WTC11 (cell line): ENCODE results near the gene DPP4. TPM values are rescaled to one million over a fixed set of nuclear protein-coding genes. Genes with fewer than 3 reads are reported as not detected.

Source experiments
- ATAC-seq: fragments of 200-7000 bp; cut with Tn5 transposase; 2 replicates; pipeline ENCODE4 v1.10.0; 2021; ENCODE audit warnings: mild to moderate bottlenecking, moderate library complexity
- CTCF ChIA-PET: fragments of 300-600 bp; sonication (Branson Sonifier 250); formaldehyde crosslinking; loops from one replicate; lab custom pipeline; 2021; ENCODE audit warnings: antibody characterized with exemption; lab: Charles Lee
- POLR2A ChIA-PET: fragments of 350-600 bp; sonication (Branson Sonifier 250); formaldehyde crosslinking; loops from one replicate; lab custom pipeline; 2021; ENCODE audit warnings: antibody characterized with exemption; lab: Charles Lee
- DNase-seq: peaks from one replicate; pipeline ENCODE4 v3.0.0; 2021; ENCODE audit warnings: low spot score
- H3K27ac Mint-ChIP-seq: 2 replicates; pipeline ENCODE4 v1.8.0; 2021; ENCODE audit warnings: mixed read lengths
- H3K27me3 Mint-ChIP-seq: 2 replicates; pipeline ENCODE4 v1.8.0; 2021; ENCODE audit warnings: low read depth, mild to moderate bottlenecking, moderate library complexity, mixed read lengths
- H3K36me3 Mint-ChIP-seq: 2 replicates; pipeline ENCODE4 v1.8.0; 2021; ENCODE audit warnings: mixed read lengths
- H3K4me1 Mint-ChIP-seq: 2 replicates; pipeline ENCODE4 v1.8.0; 2022; ENCODE audit warnings: mixed read lengths
- H3K4me3 Mint-ChIP-seq: 2 replicates; pipeline ENCODE4 v1.8.0; 2021; ENCODE audit warnings: mild to moderate bottlenecking, moderate library complexity, mixed read lengths
- H3K9me3 Mint-ChIP-seq: 2 replicates; pipeline ENCODE4 v1.8.0; 2021; ENCODE audit warnings: mixed read lengths
- CBFB ChIP-seq: sonication (generic); formaldehyde crosslinking; IDR thresholded peaks from 2 replicates; pipeline ENCODE4 v1.8.1; 2022; ENCODE audit warnings: mild to moderate bottlenecking, low read depth, missing genetic modification reagents
- KAT7 ChIP-seq: sonication (generic); formaldehyde crosslinking; IDR thresholded peaks from 2 replicates; pipeline ENCODE4 v1.8.1; 2023; ENCODE audit warnings: missing genetic modification reagents, mild to moderate bottlenecking, borderline replicate concordance
- MXD4 ChIP-seq: fragments of 250-450 bp; sonication (Bioruptor Pico); IDR thresholded peaks from 2 replicates; pipeline ENCODE4 v1.8.0; 2021; ENCODE audit warnings: mild to moderate bottlenecking, moderate library complexity, borderline replicate concordance
- NFYB ChIP-seq: sonication (generic); formaldehyde crosslinking; conservative IDR thresholded peaks from 2 replicates; pipeline ENCODE4 v1.8.0; 2022; ENCODE audit warnings: low read depth, missing genetic modification reagents
- NR1H2 ChIP-seq: sonication (generic); formaldehyde crosslinking; IDR thresholded peaks from 2 replicates; pipeline ENCODE4 v1.9.0; 2021; ENCODE audit warnings: mild to moderate bottlenecking, moderate library complexity, missing genetic modification reagents
- RELA ChIP-seq: sonication (generic); formaldehyde crosslinking; IDR thresholded peaks from 2 replicates; pipeline ENCODE4 v1.8.1; 2022; ENCODE audit warnings: missing genetic modification reagents, mild to moderate bottlenecking, borderline replicate concordance
- SMAD4 ChIP-seq: sonication (generic); formaldehyde crosslinking; IDR thresholded peaks from 2 replicates; pipeline ENCODE4 v1.8.0; 2022; ENCODE audit warnings: mild to moderate bottlenecking, missing genetic modification reagents
- SOX15 ChIP-seq: fragments of 250-450 bp; sonication (Bioruptor Pico); IDR thresholded peaks from 2 replicates; pipeline ENCODE4 v1.9.0; 2021; ENCODE audit warnings: mild to moderate bottlenecking
- ZNF219 ChIP-seq: sonication (generic); formaldehyde crosslinking; IDR thresholded peaks from 2 replicates; pipeline ENCODE4 v1.8.0; 2023; ENCODE audit warnings: missing genetic modification reagents, mild to moderate bottlenecking, borderline replicate concordance
- ZNF416 ChIP-seq: fragments of 250-450 bp; sonication (Bioruptor Pico); IDR thresholded peaks from 2 replicates; pipeline ENCODE4 v1.9.0; 2021; ENCODE audit warnings: mild to moderate bottlenecking, inconsistent platforms
- total RNA-seq: library from RNA; stranded (reverse); gene quantifications from 3 replicates; pipeline ENCODE4 v1.2.3, GENCODE V29; 2021
- TF ChIP-seq, protein P1 (sequence below): fragments of 250-450 bp; sonication (Bioruptor Pico); IDR thresholded peaks from 2 replicates; pipeline ENCODE4 v1.9.0; 2021; ENCODE audit warnings: mild to moderate bottlenecking, borderline replicate concordance
- TF ChIP-seq, protein P2 (sequence below): sonication (generic); formaldehyde crosslinking; IDR thresholded peaks from 2 replicates; pipeline ENCODE4 v1.8.0; 2022; ENCODE audit warnings: mild to moderate bottlenecking, missing genetic modification reagents
- TF ChIP-seq, protein P3 (sequence below): fragments of 250-450 bp; sonication (Bioruptor Pico); IDR thresholded peaks from 2 replicates; pipeline ENCODE4 v1.9.0; 2021; ENCODE audit warnings: moderate library complexity, mild to moderate bottlenecking, inconsistent platforms, borderline replicate concordance
- TF ChIP-seq, protein P4 (sequence below): sonication (generic); formaldehyde crosslinking; IDR thresholded peaks from 2 replicates; pipeline ENCODE4 v1.8.1; 2023; ENCODE audit warnings: mild to moderate bottlenecking, moderate library complexity, missing genetic modification reagents
- TF ChIP-seq, protein P5 (sequence below): sonication (generic); formaldehyde crosslinking; IDR thresholded peaks from 2 replicates; pipeline ENCODE4 v1.8.0; 2022; ENCODE audit warnings: missing genetic modification reagents

DPP4 gene
- total RNA-seq, 1 experiment from 2014 or later, result 3.6 TPM

DNA sequence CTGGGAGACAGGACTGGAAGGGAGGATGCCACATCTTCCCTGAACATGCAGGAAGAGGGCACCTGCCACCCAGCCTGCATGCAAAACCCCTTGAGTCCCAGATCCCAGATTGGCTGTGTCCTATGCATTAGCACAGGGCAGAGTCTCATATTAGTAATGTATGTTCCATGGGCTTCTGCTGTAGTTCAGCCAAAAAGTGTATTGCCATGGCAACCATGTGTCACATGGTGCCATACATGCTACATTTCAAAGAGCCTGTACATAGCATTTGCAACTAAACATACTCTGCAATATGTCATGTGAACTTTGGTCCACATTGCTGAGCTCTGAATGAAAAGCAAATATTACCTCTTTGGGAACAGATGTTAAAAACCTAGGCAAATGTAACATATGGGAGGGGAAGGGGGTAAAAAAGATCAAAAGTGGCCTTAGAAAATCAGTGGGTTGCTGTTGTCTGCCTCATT is 78.4 kb downstream of the DPP4 start (continued):
- TF ChIP-seq, protein P1, sequence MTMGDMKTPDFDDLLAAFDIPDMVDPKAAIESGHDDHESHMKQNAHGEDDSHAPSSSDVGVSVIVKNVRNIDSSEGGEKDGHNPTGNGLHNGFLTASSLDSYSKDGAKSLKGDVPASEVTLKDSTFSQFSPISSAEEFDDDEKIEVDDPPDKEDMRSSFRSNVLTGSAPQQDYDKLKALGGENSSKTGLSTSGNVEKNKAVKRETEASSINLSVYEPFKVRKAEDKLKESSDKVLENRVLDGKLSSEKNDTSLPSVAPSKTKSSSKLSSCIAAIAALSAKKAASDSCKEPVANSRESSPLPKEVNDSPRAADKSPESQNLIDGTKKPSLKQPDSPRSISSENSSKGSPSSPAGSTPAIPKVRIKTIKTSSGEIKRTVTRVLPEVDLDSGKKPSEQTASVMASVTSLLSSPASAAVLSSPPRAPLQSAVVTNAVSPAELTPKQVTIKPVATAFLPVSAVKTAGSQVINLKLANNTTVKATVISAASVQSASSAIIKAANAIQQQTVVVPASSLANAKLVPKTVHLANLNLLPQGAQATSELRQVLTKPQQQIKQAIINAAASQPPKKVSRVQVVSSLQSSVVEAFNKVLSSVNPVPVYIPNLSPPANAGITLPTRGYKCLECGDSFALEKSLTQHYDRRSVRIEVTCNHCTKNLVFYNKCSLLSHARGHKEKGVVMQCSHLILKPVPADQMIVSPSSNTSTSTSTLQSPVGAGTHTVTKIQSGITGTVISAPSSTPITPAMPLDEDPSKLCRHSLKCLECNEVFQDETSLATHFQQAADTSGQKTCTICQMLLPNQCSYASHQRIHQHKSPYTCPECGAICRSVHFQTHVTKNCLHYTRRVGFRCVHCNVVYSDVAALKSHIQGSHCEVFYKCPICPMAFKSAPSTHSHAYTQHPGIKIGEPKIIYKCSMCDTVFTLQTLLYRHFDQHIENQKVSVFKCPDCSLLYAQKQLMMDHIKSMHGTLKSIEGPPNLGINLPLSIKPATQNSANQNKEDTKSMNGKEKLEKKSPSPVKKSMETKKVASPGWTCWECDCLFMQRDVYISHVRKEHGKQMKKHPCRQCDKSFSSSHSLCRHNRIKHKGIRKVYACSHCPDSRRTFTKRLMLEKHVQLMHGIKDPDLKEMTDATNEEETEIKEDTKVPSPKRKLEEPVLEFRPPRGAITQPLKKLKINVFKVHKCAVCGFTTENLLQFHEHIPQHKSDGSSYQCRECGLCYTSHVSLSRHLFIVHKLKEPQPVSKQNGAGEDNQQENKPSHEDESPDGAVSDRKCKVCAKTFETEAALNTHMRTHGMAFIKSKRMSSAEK (CRISPR knock-in tag), result no peak

DNA sequence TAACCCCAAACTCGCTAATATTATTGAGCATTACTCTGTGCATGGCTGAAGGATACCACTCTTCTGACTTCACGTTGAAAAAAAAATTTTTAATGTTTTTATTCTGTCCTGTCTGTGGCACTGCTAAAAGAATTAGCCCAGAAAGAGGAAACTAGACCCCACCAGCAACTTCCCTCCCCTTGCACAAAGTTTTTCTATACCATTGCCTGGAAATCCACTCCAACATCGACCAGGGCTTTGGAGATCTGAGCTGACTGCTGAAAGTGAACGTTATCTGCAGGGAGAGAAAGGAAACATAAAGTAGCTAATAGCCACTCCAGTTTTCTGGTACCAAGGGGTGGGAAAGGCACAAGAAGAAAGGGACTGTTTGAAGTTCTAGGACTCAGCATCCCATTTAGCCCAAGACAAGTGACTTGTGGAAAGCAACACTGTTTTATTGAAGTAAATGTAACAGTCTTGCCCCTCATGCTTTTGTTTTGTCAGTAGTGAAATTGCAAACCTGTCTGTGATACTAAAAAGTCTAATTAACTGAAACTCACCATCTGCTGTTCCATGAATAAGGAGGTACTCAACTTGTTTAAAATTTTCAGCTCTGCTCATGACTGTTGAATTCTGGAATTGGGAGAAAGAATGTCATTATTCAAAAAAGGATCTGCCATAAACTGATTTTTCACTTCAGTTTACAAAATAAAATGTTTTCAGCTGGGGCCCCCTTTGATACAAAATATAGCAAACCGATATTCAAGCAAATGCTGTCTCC is 79.1 kb downstream of the DPP4 start:
- no peak overlapping the region for H3K4me3 Mint-ChIP-seq
- H3K27me3 Mint-ChIP-seq, result no peaks in the 10 kb centered on the region
- H3K9me3 Mint-ChIP-seq, result no peaks in the 10 kb centered on the region
- H3K36me3 Mint-ChIP-seq, result no peaks in the 10 kb centered on the region
- CTCF ChIA-PET, result no interaction called here
- TF ChIP-seq SMAD4 (no peak), NFYB (CRISPR knock-in tag) (no peak), RELA (no peak), ZNF416 (no peak), SOX15 (CRISPR knock-in tag) (no peak), NR1H2 (CRISPR knock-in tag) (no peak), MXD4 (no peak), KAT7 (no peak), ZNF219 (CRISPR knock-in tag) (no peak), CBFB (no peak)
- TF ChIP-seq, protein P2, sequence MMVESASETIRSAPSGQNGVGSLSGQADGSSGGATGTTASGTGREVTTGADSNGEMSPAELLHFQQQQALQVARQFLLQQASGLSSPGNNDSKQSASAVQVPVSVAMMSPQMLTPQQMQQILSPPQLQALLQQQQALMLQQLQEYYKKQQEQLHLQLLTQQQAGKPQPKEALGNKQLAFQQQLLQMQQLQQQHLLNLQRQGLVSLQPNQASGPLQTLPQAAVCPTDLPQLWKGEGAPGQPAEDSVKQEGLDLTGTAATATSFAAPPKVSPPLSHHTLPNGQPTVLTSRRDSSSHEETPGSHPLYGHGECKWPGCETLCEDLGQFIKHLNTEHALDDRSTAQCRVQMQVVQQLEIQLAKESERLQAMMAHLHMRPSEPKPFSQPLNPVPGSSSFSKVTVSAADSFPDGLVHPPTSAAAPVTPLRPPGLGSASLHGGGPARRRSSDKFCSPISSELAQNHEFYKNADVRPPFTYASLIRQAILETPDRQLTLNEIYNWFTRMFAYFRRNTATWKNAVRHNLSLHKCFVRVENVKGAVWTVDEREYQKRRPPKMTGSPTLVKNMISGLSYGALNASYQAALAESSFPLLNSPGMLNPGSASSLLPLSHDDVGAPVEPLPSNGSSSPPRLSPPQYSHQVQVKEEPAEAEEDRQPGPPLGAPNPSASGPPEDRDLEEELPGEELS (CRISPR knock-in tag), result no peak
- TF ChIP-seq, protein P3, sequence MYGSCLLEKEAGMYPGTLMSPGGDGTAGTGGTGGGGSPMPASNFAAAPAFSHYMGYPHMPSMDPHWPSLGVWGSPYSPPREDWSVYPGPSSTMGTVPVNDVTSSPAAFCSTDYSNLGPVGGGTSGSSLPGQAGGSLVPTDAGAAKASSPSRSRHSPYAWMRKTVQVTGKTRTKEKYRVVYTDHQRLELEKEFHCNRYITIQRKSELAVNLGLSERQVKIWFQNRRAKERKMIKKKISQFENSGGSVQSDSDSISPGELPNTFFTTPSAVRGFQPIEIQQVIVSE (CRISPR knock-in tag), result no peak
- TF ChIP-seq, protein P4, sequence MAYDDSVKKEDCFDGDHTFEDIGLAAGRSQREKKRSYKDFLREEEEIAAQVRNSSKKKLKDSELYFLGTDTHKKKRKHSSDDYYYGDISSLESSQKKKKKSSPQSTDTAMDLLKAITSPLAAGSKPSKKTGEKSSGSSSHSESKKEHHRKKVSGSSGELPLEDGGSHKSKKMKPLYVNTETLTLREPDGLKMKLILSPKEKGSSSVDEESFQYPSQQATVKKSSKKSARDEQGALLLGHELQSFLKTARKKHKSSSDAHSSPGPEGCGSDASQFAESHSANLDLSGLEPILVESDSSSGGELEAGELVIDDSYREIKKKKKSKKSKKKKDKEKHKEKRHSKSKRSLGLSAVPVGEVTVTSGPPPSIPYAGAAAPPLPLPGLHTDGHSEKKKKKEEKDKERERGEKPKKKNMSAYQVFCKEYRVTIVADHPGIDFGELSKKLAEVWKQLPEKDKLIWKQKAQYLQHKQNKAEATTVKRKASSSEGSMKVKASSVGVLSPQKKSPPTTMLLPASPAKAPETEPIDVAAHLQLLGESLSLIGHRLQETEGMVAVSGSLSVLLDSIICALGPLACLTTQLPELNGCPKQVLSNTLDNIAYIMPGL, result no peak
- TF ChIP-seq, protein P5, sequence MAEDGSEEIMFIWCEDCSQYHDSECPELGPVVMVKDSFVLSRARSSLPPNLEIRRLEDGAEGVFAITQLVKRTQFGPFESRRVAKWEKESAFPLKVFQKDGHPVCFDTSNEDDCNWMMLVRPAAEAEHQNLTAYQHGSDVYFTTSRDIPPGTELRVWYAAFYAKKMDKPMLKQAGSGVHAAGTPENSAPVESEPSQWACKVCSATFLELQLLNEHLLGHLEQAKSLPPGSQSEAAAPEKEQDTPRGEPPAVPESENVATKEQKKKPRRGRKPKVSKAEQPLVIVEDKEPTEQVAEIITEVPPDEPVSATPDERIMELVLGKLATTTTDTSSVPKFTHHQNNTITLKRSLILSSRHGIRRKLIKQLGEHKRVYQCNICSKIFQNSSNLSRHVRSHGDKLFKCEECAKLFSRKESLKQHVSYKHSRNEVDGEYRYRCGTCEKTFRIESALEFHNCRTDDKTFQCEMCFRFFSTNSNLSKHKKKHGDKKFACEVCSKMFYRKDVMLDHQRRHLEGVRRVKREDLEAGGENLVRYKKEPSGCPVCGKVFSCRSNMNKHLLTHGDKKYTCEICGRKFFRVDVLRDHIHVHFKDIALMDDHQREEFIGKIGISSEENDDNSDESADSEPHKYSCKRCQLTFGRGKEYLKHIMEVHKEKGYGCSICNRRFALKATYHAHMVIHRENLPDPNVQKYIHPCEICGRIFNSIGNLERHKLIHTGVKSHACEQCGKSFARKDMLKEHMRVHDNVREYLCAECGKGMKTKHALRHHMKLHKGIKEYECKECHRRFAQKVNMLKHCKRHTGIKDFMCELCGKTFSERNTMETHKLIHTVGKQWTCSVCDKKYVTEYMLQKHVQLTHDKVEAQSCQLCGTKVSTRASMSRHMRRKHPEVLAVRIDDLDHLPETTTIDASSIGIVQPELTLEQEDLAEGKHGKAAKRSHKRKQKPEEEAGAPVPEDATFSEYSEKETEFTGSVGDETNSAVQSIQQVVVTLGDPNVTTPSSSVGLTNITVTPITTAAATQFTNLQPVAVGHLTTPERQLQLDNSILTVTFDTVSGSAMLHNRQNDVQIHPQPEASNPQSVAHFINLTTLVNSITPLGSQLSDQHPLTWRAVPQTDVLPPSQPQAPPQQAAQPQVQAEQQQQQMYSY (CRISPR knock-in tag), result no peak
- peaks cover 25% of the 10 kb centered on the region for H3K4me1 Mint-ChIP-seq
- ATAC-seq (no peak), DNase-seq (no peak)
- no peak overlapping the region for H3K27ac Mint-ChIP-seq
- POLR2A ChIA-PET, result no interaction called here
